D721Med (cell line): Measurements from ENCODE around the gene ADAMTS12.

Experiments used
- DNase-seq: peaks from one replicate; pipeline ENCODE4 v3.0.0; 2011; ENCODE audit warnings: low spot score; ENCODE audit not compliant: insufficient read length
- FAIRE-seq: peaks from 2 replicates; lab custom pipeline; 2011; peaks lifted over from hg19 to GRCh38; lab: Jason Lieb, UNC
- TF ChIP-seq, protein P1 (sequence below): IDR thresholded peaks from 2 replicates; pipeline ENCODE4 v1.5.1; 2012; ENCODE audit warnings: mild to moderate bottlenecking, control low read depth; ENCODE audit not compliant: insufficient read depth; ENCODE audit errors: missing control alignments

ADAMTS12 gene

DNA sequence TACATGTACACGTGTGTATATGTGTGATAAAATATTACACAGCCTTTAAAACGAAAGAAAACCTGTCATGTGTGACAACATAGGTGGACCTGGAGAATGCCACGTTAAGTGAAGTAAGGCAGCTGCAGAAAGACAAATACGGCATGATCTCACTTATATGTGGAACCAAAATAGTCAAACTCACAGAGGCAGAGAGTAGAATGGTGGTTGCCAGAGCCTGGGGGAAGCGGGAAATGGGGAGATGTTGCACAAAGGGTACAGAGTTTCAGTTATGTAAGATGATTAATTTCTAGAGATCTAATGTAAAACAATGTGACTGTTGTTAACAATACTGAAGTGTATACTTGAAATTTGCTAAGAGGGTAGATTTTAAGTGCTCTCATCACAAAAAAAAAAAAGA is 34.8 kb downstream of the ADAMTS12 start:
- TF ChIP-seq, protein P1, sequence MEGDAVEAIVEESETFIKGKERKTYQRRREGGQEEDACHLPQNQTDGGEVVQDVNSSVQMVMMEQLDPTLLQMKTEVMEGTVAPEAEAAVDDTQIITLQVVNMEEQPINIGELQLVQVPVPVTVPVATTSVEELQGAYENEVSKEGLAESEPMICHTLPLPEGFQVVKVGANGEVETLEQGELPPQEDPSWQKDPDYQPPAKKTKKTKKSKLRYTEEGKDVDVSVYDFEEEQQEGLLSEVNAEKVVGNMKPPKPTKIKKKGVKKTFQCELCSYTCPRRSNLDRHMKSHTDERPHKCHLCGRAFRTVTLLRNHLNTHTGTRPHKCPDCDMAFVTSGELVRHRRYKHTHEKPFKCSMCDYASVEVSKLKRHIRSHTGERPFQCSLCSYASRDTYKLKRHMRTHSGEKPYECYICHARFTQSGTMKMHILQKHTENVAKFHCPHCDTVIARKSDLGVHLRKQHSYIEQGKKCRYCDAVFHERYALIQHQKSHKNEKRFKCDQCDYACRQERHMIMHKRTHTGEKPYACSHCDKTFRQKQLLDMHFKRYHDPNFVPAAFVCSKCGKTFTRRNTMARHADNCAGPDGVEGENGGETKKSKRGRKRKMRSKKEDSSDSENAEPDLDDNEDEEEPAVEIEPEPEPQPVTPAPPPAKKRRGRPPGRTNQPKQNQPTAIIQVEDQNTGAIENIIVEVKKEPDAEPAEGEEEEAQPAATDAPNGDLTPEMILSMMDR, result no peak
- DNase-seq, result no peak
- FAIRE-seq, result no peak

DNA sequence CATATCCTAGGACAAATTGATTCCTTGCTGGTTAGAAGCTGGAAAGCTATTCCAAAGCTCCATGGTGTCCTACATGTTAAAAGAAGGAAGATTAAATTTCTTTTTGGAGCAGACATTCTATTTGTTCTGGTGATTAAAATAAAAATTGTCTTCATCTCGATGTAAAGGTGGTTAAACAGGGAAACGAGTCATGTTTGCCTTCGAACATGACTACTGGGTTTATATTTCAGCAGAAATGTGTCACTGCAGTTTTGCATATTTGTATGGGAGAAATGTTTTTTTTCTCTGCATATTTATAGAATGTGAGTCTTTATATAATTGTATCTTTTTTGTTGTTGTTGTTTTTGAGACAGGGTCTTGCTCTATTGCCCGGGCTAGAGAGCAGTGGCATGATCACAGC is 36.4 kb downstream of the ADAMTS12 start:
- FAIRE-seq (no peak), DNase-seq (no peak)
- TF ChIP-seq, protein P1, result no peak

DNA sequence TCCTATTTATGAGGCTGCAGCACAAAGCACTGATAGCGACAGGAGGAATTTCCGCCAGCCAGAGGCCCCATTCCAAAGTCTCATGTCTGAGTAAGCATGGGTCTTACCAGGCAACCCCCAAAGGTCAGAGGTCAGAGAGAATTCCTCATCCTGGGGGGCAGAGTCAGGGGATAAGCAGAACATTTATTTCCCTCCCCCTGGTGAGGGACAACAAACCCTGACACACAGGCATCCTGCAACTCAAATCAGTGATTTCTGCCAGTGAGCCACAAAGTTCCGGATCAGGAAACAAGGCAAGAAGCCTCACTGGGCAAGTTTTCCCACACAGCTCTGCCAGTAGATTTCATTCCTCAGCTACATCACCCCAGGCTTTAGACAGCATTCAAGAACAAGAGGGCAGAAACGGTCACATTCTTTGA is 37.0 kb downstream of the ADAMTS12 start:
- TF ChIP-seq, protein P1, result no peak
- DNase-seq (no peak), FAIRE-seq (no peak)

DNA sequence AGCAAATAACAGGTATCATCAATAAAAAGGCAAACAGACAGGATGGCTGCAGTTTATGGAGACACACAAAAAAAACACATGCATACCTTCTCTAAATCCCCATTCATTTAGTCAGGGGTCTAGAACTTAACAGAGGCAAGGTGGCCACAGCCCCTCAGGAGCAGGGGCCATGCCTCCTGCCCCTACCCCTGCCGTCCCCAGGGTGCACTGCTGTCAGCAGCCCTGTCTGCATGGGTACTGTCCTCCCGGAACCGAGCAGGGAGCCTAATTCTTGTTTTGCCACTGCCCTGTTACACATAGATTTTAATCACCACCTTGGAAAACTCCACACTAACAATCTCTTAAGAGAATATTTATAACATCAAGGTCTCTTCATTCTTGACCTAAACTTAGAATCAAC is 39.0 kb downstream of the ADAMTS12 start:
- no peak for FAIRE-seq
- no peak for DNase-seq

DNA sequence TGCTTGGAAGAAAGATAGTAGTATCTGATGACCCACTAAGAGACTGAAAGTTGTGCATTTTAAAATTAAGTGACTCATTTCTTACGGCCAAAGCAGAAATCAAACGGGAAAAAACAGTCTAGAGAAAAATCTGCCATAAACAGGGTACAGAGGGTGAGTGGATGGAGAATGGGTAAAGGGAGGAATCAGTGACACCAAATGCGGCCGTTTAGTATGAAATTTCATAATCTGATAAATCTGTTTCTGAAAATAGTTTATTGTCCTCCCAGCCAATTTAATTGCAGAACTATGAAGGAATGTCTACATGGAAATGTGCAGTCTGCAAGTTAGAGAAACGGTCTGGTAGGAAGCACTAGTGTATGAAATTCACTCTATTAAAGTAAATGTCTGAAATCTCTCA is 39.5 kb downstream of the ADAMTS12 start:
- FAIRE-seq (no peak), DNase-seq (no peak)

More for the DNA sequence above, 39.0 kb downstream of the ADAMTS12 start:
- TF ChIP-seq, protein P1, result no peak

DNA sequence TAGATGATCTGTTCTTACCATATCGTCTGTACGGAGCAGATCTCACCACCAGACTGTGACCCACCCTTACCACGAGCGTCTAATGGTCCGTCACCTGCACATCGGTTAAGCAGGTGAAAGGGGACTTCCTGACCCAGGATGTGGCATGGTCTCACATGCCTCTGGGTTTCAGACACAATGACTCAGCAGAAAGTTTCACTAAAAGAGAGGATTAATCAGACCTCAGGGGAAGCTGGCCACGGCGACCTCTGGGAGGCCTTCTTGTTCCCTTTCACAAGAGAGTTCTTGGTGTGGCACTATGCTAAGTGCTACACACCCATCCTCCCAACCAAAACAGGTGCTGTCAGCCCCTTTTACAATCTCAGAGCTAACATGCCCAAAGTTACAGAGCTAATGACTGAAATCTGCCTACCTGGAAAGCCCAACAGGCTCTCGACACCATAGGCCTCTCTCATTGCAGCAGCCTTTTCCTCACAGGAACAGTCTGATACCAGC is 41.6 kb downstream of the ADAMTS12 start:
- TF ChIP-seq, protein P1, result no peak
- FAIRE-seq (no peak), DNase-seq (no peak)

More for the DNA sequence above, 39.5 kb downstream of the ADAMTS12 start:
- TF ChIP-seq, protein P1, result no peak

DNA sequence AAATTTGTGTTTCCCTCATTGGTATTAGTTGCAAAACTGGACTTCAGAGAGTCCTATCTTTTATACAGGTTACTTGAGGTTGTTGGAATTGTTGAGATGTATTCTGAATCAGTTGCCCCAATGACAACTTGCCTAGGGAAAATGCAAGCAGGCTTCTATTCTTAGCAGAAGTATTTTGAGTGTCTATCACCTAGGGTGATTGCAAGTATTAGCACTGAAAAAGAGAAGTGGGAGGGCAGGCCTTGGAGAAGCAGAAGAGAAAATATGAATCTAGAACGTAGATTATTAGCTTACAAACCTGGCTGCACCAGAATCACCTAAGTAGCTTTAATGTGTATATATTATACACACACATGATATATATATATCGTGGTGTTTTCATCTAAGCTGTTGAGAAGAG is 43.2 kb downstream of the ADAMTS12 start:
- FAIRE-seq, result no peak
- DNase-seq, result no peak
- TF ChIP-seq, protein P1, result no peak
